GM18511 (cell line): ENCODE results near the gene RNF26.

Source experiments
- ATAC-seq: cut with Tn5 transposase; IDR thresholded peaks from one replicate; pipeline ENCODE4 v1.9.1; 2021; ENCODE audit warnings: mild to moderate bottlenecking, moderate library complexity; ENCODE audit not compliant: unreplicated experiment

The RNF26 gene

DNA sequence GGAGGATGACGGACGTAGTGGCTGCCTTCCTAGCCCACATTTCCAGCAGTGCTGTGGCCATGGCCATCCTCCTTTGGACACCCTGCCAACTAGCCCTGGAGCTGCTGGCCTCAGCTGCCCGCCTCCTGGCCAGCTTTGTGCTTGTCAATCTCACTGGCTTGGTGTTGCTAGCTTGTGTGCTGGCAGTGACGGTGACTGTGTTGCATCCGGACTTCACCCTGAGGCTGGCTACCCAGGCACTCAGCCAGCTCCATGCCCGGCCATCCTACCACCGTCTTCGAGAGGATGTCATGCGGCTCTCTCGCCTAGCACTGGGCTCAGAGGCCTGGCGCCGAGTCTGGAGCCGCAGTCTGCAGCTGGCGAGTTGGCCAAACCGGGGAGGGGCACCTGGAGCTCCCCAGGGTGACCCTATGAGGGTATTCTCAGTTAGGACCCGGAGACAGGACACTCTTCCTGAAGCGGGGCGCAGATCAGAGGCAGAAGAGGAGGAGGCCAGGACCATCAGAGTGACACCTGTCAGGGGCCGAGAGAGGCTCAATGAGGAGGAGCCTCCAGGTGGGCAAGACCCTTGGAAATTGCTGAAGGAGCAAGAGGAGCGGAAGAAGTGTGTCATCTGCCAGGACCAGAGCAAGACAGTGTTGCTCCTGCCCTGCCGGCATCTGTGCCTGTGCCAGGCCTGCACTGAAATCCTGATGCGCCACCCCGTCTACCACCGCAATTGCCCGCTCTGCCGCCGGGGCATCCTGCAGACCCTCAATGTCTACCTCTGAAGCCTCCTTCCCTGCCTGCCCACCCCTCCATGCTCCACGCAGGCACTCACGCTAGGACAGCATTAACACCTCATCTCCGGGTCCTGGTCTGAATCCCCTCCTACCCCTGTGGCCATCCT is 1.6 kb downstream of the RNF26 start:
- no peak for ATAC-seq

DNA sequence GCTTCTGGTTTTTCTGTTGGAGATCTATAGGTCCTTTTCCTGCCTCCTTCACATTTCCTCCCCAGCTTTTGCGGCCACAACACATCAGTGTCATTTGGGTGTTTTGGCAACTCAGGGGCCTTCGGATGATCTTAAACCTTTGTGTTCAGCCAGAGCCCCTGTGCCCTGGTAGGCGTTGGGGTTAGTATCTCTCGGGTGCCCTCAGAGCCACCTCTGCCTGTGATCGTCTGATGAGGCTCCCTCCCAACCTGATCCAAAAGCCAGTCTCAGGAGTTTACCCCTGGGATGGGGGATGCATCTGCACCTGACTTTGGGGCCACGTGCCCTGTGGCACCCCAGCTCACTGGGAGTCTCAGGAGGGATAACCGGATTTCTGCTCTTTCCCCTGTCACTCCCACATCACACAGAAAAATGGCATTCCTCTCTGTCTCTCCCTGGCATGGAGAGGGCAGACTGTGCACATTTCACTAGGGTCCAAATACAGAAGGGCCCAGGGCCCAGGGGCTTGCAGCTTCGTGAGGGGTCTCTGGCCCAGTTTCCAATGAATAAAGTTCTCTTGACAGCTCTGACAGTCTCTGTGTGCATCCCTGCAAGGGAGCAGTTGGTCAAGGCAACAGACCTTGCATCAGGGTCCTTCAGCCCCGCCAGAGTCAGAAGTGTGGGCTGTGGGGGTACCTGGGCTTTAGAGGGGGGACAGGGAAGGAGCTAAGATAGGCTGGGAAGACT is 2.6 kb downstream of the RNF26 start:
- no peak for ATAC-seq

GRCh38 chr11:119337581-119338317 is 3.4 kb downstream of the RNF26 start:
- no peak for ATAC-seq

- no peak for ATAC-seq
Observed at GRCh38 chr11:119338318-119338890, 4.1 kb downstream of the RNF26 start.

DNA sequence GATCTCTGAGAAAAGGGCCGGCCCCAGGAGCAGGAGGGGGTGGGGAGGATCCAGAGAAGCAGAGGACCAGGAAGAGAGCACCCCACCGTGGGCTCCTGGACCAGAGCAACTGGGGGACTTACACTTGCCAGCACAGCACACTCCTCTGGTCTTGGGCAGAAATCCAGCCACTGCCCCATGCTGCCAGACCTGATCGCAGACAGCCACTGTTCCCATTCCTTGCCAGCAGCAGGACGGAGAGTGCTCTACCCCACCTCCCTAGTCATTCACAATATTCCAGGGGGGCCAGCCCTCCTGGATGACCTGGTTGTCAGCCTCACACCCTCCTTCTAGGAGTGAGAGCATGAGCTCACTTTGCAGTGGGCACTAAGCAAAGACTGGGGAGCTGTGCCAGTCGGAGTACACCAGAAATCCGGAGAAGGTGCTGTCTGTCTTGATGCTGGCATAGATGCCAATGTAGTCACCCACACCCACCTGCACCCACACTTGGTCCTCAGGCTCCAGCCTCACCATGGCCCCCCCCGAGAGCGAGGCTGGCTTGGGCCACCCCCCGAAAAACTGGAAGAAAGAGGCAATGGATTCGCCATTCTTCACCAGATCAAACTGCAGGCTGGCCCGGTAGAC is 4.8 kb downstream of the RNF26 start:
- ATAC-seq, result no peak

DNA sequence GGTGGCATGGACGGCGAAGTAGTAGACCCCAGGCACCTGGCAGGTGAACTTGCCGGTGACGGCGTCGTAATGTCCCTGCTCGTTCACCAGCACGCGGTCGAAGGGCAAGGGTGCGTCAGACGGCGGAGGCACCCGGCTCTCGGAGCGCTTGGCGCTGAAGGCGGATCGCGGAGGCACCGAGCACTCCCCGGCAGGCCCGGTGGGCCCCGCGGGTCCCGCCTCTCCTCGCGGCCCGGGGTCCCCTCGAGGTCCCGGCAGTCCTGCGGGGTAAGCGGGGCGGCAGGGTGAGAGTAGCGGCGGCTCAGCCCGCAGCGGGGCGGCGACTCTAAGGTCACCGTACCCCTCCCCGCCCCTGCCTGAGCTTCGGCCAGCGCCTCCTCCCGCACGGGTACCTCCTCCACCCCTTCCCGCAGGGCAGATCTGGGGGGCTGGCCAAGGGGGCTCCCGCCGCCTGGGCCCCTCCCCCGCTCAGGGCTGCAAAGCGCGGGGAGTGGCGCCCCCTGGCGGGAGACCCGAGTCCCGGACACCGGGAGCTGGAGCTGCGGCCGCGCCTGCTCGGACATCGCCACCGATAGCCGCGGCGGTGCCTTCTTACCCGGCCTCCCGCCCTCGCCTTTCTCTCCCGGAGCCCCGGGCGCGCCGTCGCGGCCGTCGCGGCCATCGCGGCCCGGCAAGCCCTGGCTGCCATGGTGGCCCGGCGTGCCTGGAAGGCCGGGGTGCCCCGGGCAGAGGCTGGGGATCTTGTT is 5.4 kb downstream of the RNF26 start:
- no peak for ATAC-seq

- no peak for ATAC-seq
Observed at GRCh38 chr11:119340335-119341221, 6.3 kb downstream of the RNF26 start, which contains the start of gene C1QTNF5. TSS of gene C1QTNF5 (minus strand) at chr11:119340883. CDS start at chr11:119340397, 486 bp downstream.

DNA sequence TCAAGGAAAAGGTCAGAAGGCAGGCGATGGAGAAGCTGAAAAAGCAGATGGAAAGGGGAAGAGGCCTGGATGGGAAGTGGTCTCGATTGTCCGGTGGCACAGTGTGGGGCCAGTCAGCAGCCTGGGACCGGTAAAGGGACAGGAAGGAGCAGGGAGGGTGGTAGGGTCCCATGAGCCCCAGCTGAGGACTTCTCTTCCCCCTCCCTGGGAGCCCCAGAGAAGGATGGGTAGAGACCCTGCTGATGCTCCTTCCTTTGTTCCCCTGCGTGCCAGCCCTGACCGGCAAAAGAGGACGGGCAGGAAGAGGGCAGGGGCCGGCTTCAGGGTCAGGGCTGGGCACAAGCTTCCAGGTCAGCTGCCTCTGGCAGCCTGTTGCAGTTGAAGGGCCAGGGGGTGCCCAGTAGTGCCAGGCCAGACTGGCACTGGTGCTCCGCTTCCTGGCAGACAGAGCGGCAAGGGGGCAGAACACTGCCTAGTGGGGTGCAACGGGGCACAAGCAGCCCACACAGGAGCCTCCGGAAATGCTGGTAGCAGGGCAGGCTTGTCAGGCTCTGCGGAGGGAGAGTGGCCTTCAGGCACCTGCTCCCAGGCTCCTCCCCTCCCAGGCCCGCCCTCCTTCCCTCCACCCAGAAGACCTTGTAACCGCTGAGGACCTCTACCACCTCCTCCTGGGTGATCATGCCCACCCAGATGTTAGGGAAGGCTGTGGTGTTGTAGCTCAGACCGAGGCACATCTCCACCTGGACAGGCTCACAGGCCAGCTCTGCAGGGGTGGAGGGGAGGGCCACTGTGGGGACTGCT is 7.1 kb downstream of the RNF26 start:
- no peak for ATAC-seq

DNA sequence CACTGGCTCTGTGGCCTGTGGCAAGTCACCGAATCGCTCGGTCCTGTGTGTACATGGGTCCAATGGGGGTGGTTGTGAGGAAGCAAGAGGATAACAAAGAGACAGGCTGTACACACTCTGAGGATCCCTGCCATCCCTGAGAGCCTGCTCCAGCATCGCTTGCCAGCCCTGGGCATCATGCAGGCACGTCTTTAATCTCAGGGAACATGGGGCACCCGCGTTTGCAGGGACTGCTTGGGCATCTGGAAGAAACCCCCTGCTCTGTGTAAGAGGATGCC is 7.6 kb downstream of the RNF26 start:
- ATAC-seq, result no peak

DNA sequence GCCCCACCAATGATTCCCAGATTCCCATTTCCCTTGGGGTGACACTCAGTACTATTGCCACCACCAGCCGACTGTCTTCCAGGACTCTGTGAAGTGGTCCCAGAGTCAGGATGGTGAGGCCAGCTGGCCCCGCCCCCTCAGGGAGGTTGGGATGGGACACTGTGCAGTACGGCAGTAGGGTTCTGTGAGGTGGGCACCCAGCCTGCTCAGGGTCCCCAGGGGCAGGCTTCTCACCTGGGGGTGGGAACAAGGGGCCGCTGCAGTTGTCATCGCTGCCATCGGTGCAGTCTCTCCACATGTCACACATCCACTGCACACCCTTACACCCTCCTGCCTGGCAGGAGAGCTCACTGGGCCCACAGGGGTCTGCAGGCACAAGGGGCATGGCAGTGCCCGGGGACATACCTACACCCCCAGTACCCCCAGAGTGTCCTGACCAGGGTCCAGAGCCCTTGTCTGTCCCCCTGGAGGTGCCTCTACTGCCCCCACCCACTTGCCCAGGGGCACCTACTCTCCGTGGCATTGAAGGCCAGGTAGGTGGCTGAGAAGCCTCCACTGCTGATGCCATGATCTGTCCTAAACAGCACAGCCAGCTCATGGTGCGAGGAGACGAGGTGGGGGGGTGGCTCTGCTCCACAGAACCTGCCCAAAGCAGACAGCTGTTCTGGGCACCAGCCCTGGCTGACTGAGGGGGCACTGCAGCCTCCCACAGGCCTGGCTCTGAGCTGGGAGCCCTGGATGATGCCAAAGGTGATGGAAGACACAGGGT is 8.2 kb downstream of the RNF26 start:
- ATAC-seq, result no peak

DNA sequence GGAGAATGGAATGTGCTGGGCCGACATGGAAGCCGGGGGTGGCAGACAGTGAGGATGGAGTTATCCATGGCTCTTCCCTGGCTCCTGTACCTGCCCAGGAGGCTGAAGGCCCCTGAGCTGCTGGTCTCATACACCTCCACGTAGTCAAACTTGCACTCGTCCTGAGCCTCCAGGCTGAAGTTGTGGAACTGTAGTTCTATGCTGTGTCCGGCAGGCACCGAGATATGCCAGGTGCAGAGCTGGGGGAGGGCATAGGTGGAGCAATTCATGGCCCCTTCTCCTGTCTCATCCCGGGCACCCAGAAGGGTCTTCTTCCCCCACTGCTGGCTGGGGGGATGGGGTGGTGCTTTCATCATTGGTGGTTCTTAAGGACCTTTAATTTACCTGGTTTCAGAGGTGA is 9.4 kb downstream of the RNF26 start:
- no peak for ATAC-seq

- no peak for ATAC-seq
Observed at GRCh38 chr11:119344291-119345010, 10.1 kb downstream of the RNF26 start.

GRCh38 chr11:119345685-119346084 is 11.4 kb downstream of the RNF26 start:
- no peak for ATAC-seq

DNA sequence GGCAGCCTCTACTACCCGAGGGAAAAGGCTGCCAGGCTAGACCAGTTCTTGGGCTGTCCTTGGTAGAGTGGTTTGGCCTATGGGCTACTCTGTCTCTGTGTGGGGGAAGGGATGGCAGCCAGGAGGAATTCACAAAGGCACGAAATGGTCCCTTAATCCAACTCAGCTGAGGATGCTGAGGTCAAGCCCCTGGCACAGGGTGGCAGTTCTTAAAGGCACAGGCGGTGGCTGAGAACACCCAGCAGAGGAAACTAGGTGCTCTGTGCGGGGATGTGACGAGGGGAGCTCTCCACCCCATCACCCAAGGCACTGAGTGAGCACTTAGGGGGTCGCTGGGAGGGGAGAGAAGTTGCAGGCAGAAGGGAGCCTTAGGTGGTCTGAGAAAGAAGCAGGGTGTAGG is 12.3 kb downstream of the RNF26 start, which contains the start of gene MFRP:
MFRP (minus strand) TSS at position 101 of the 400 bp plus-strand sequence. CDS start 192 bp downstream, outside the sequence.
- no peak for ATAC-seq

DNA sequence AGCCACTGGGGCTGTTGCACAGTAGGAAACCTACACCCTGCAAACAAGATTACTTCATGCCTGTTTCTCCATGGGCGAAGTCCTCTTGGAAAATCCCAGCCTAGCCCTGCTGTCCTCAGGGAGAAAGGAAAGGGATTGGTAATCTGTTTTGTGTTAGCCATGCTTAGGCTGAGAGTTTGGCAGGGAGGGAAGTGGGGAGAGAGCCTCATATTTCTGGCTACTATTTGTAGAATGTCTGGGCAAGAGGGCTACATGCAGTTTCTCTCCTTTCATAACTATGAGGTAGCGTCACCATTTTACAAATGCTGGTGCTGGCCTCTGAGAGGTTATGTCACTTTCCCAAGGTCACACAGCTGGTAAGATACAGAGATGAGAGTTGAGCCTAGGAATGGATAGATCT is 12.9 kb downstream of the RNF26 start:
- no peak for ATAC-seq

DNA sequence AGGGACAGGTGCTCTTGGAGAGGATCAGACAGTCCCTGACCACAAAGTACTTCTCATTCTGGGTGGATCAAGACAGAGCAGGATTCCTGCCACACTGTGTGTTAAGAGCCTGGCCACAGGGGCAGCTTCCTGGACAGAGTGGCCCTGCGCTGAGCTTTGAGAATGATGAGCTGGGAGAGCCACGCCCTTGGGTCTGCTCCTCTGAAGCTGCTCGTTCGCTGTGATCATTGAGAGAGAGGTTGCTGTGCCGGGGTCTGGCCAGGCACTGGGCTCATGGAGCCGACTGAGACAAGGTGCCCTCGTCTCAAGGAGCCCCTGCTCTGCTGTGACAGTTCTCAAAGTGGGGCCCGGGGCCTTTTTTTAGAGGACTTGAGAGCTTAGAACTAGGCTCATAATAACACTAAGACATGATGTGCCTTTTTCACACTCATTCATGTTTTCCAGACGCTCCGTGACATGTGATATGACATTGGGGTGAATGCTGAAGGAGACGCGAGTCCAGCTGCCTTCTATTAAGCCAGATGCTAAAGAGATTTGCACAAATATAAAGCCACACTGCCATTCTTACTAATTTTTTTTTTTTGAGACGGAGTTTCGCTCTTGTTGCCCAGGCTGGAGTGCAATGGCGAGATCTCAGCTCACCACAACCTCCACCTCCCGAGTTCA is 13.7 kb downstream of the RNF26 start:
- ATAC-seq, result no peak
